ENCODE data around the gene RHOJ.

The RHOJ gene

GRCh38 chr14:63209160-63209559, 4.9 kb downstream of the RHOJ start:
- DNase-seq = no peak

GRCh38 chr14:63210812-63211211, 6.6 kb downstream of the RHOJ start:
- no peak for DNase-seq

- no peak for DNase-seq
These were observed 8.0 kb downstream of the RHOJ start for GRCh38 chr14:63212209-63212608.

- no peak for DNase-seq
These were observed 8.7 kb downstream of the RHOJ start for GRCh38 chr14:63212776-63213500.

- no peak for DNase-seq
These were observed 10.4 kb downstream of the RHOJ start for GRCh38 chr14:63214417-63215196.

GRCh38 chr14:63220526-63220925, 16.3 kb downstream of the RHOJ start:
- DNase-seq = no peak

- no peak for DNase-seq
These were observed 19.4 kb downstream of the RHOJ start for GRCh38 chr14:63223596-63223995.

- DNase-seq = no peak
These were observed 20.0 kb downstream of the RHOJ start for GRCh38 chr14:63224196-63224595.

- DNase-seq = no peak
These were observed 24.0 kb downstream of the RHOJ start for GRCh38 chr14:63228217-63228616.

GRCh38 chr14:63229330-63230059, 25.3 kb downstream of the RHOJ start:
- DNase-seq = no peak

- no peak for DNase-seq
These were observed 27.5 kb downstream of the RHOJ start for GRCh38 chr14:63231766-63232165.

- DNase-seq = no peak
These were observed 33.5 kb downstream of the RHOJ start for GRCh38 chr14:63237791-63238190.

GRCh38 chr14:63240221-63240620, 36.0 kb downstream of the RHOJ start:
- DNase-seq = no peak

- DNase-seq = no peak
These were observed 36.9 kb downstream of the RHOJ start for GRCh38 chr14:63241096-63241495.

- DNase-seq = no peak
These were observed 39.4 kb downstream of the RHOJ start for GRCh38 chr14:63243646-63244045.

GRCh38 chr14:63245893-63246292, 41.6 kb downstream of the RHOJ start:
- DNase-seq = no peak

- DNase-seq = no peak
These were observed 44.0 kb downstream of the RHOJ start for GRCh38 chr14:63248211-63248610.

GRCh38 chr14:63249092-63249491, 44.8 kb downstream of the RHOJ start:
- DNase-seq = no peak

- no peak for DNase-seq
These were observed 53.1 kb downstream of the RHOJ start for GRCh38 chr14:63257299-63257698.

- no peak for DNase-seq
These were observed 58.2 kb downstream of the RHOJ start for GRCh38 chr14:63262446-63262845.

- no peak for DNase-seq
These were observed 61.9 kb downstream of the RHOJ start for GRCh38 chr14:63266106-63266505.

GRCh38 chr14:63267171-63267570, 62.9 kb downstream of the RHOJ start:
- DNase-seq = no peak

GRCh38 chr14:63268771-63269170, 64.5 kb downstream of the RHOJ start:
- no peak for DNase-seq
